ENCODE measurements around the gene IKZF1. TPM values are rescaled to one million over a fixed set of nuclear protein-coding genes. Genes with fewer than 3 reads are reported as not detected.

Gene IKZF1
- polyA plus RNA-seq, 2 of the 4 experiments (the other 2 are of a cell fraction), result not detected

GRCh38 chr7:50371551-50372021 lies 67.1 kb downstream of the IKZF1 start:
- ChIA-PET POLR2A (no interaction called here), CTCF (interaction anchor here (1.9 kb wide), 1 partner anchor 46 kb away, joined by 4 read pairs; no protein-coding TSS in a partner anchor)
- H3K27ac ChIP-seq, result no peak overlapping the region
- H3K4me3 ChIP-seq, result no peak overlapping the region
- H3K4me2 ChIP-seq, result no peak overlapping the region
- no peak for ATAC-seq
- 20% methylated on average over 5 of the region's 5 CpGs for WGBS (ENCODE audit: missing lambda C conversion rate)
- DNase-seq (ENCODE audit: low read depth in 1 of 2, low spot score in 1 of 2), result no peak
- H3K9me3 ChIP-seq, result peaks cover 12% of the 10 kb centered on the region
- TF ChIP-seq SREBF2 (IDR thresholded peaks at IDR 0.05) (no peak), E2F6 (IDR thresholded peaks at IDR 0.05; ENCODE audit: borderline replicate concordance, low read depth) (no peak), MAX (IDR thresholded peaks at IDR 0.05) (no peak), FOSL2 (IDR thresholded peaks at IDR 0.05) (no peak), FOSL2 (CRISPR knock-in tag; IDR thresholded peaks at IDR 0.05) (no peak), ATOH8 (CRISPR knock-in tag; IDR thresholded peaks at IDR 0.05; ENCODE audit: low read depth) (no peak), TP53 (CRISPR knock-in tag; IDR thresholded peaks at IDR 0.05) (no peak), ZSCAN20 (CRISPR knock-in tag; IDR thresholded peaks at IDR 0.05) (no peak), JUNB (IDR thresholded peaks at IDR 0.05) (no peak), USF2 (IDR thresholded peaks at IDR 0.05) (no peak), KDM1A (IDR thresholded peaks at IDR 0.05; ENCODE audit: low read depth) (no peak), PHF8 (IDR thresholded peaks at IDR 0.05; ENCODE audit: borderline replicate concordance, low read depth) (no peak), RARB (CRISPR knock-in tag; IDR thresholded peaks at IDR 0.05) (no peak), KDM5A (IDR thresholded peaks at IDR 0.05) (no peak), CTCF (IDR thresholded peaks at IDR 0.05) (no peak), CBX2 (IDR thresholded peaks at IDR 0.05; ENCODE audit: borderline replicate concordance, low read depth) (no peak), RAD21 (conservative IDR thresholded peaks at IDR 0.05 in 1 of 2, IDR thresholded peaks at IDR 0.05 in 1 of 2) (no peak), NR3C1 (IDR thresholded peaks at IDR 0.05) (no peak), ZNF302 (CRISPR knock-in tag; IDR thresholded peaks at IDR 0.05) (no peak), HOXA7 (CRISPR knock-in tag; IDR thresholded peaks at IDR 0.05) (no peak), HDAC2 (IDR thresholded peaks at IDR 0.05) (no peak)
- H3K4me1 ChIP-seq, result no peaks in the 10 kb centered on the region
- FAIRE-seq, result no peak

- H3K4me1 ChIP-seq, result no peaks in the 10 kb centered on the region
- no peak overlapping the region for H3K27ac ChIP-seq
- CTCF ChIA-PET, result interaction anchor here (0.8 to 1.9 kb wide), 3 partner anchors 36 to 280 kb away, joined by 3 to 4 read pairs (median 3); partner anchors contain the start of gene ZPBP
- DNase-seq (ENCODE audit: low read depth in 1 of 2, low spot score in 1 of 2) (no peak), FAIRE-seq (no peak), ATAC-seq (no peak)
- H3K4me2 ChIP-seq, result no peak overlapping the region
- peaks cover 12% of the 10 kb centered on the region for H3K9me3 ChIP-seq
- H3K4me3 ChIP-seq, result no peak overlapping the region
- TF ChIP-seq HMGXB4 (CRISPR knock-in tag; IDR thresholded peaks at IDR 0.05; ENCODE audit: borderline replicate concordance) (no peak), MAX (IDR thresholded peaks at IDR 0.05) (no peak), HES2 (IDR thresholded peaks at IDR 0.05) (no peak), SMC3 (IDR thresholded peaks at IDR 0.05) (no peak), CBX8 (IDR thresholded peaks at IDR 0.05) (no peak), HOXA7 (CRISPR knock-in tag; IDR thresholded peaks at IDR 0.05) (no peak), E2F6 (IDR thresholded peaks at IDR 0.05; ENCODE audit: borderline replicate concordance, low read depth) (no peak), ZNF302 (CRISPR knock-in tag; IDR thresholded peaks at IDR 0.05) (no peak), TP53 (CRISPR knock-in tag; IDR thresholded peaks at IDR 0.05) (no peak)
- 3% methylated on average over 4 of the region's 4 CpGs for WGBS (ENCODE audit: missing lambda C conversion rate)
- POLR2A ChIA-PET, result no interaction called here
Observed at GRCh38 chr7:50372923-50373322, 68.4 kb downstream of the IKZF1 start.
